Chondrocyte (in vitro differentiated cells): ENCODE data around the gene ST8SIA5. TPM values are rescaled to one million over a fixed set of nuclear protein-coding genes. Genes with fewer than 3 reads are reported as not detected.

Experiments used
- DNase-seq: peaks from one replicate; pipeline ENCODE4 v3.0.0; 2021; ENCODE audit warnings: mixed read lengths, low spot score
- H3K27ac Mint-ChIP-seq: one replicate; pipeline ENCODE4 v1.8.0; 2021; ENCODE audit warnings: mild to moderate bottlenecking, moderate library complexity, mixed read lengths; ENCODE audit not compliant: unreplicated experiment
- H3K27me3 Mint-ChIP-seq: 2 replicates; pipeline ENCODE4 v1.8.0; 2021; ENCODE audit warnings: low read depth, mixed read lengths
- H3K36me3 Mint-ChIP-seq: 2 replicates; pipeline ENCODE4 v1.8.0; 2021; ENCODE audit warnings: low read depth, mixed read lengths
- H3K4me1 Mint-ChIP-seq: 2 replicates; pipeline ENCODE4 v1.8.0; 2021; ENCODE audit warnings: low read depth, mild to moderate bottlenecking, mixed read lengths
- H3K4me3 Mint-ChIP-seq: one replicate; pipeline ENCODE4 v1.8.0; 2021; ENCODE audit warnings: mild to moderate bottlenecking, moderate library complexity, mixed read lengths; ENCODE audit not compliant: unreplicated experiment
- H3K9me3 Mint-ChIP-seq: 2 replicates; pipeline ENCODE4 v1.8.0; 2021; ENCODE audit warnings: low read depth, mixed read lengths
- total RNA-seq: library from RNA; stranded (reverse); gene quantifications from 3 replicates; pipeline ENCODE4 v1.2.1, GENCODE V29; 2021
- TF ChIP-seq, protein P1 (sequence below): fragments of 200-600 bp; sonication (generic); IDR thresholded peaks from 2 replicates; pipeline ENCODE4 v1.5.0; 2021; ENCODE audit warnings: antibody characterized with exemption, mild to moderate bottlenecking, moderate library complexity

ST8SIA5 gene
- total RNA-seq, 1 donor from 2014 or later, result 0.25 TPM

DNA sequence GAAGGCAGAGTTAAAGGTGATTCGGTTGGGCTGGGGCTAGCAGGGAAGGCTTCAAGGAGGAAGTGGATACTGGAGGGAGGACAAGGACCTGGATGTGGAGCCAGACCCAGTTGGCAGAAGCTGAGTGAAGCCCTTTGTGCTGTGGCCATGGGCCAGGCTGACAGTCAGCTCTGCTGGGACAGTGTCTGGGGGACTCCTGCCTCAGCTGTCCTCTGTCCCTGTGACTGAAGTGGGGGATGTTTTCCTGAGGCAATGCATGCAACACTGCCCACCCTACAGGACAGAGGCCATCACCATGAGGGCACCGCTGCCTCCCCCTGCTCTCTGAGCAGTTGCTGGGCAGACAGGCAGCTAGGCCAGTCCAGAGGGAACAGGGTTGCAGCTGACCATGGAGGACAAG, 40.0 kb downstream of the ST8SIA5 start:
- no peaks in the 10 kb centered on the region for H3K36me3 Mint-ChIP-seq
- peaks cover 14% of the 10 kb centered on the region for H3K27me3 Mint-ChIP-seq
- no peak overlapping the region for H3K4me3 Mint-ChIP-seq
- TF ChIP-seq, protein P1, sequence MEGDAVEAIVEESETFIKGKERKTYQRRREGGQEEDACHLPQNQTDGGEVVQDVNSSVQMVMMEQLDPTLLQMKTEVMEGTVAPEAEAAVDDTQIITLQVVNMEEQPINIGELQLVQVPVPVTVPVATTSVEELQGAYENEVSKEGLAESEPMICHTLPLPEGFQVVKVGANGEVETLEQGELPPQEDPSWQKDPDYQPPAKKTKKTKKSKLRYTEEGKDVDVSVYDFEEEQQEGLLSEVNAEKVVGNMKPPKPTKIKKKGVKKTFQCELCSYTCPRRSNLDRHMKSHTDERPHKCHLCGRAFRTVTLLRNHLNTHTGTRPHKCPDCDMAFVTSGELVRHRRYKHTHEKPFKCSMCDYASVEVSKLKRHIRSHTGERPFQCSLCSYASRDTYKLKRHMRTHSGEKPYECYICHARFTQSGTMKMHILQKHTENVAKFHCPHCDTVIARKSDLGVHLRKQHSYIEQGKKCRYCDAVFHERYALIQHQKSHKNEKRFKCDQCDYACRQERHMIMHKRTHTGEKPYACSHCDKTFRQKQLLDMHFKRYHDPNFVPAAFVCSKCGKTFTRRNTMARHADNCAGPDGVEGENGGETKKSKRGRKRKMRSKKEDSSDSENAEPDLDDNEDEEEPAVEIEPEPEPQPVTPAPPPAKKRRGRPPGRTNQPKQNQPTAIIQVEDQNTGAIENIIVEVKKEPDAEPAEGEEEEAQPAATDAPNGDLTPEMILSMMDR, result no peak
- H3K9me3 Mint-ChIP-seq, result no peaks in the 10 kb centered on the region
- no peak overlapping the region for H3K27ac Mint-ChIP-seq
- H3K4me1 Mint-ChIP-seq, result peaks cover 8% of the 10 kb centered on the region
- no peak for DNase-seq

DNA sequence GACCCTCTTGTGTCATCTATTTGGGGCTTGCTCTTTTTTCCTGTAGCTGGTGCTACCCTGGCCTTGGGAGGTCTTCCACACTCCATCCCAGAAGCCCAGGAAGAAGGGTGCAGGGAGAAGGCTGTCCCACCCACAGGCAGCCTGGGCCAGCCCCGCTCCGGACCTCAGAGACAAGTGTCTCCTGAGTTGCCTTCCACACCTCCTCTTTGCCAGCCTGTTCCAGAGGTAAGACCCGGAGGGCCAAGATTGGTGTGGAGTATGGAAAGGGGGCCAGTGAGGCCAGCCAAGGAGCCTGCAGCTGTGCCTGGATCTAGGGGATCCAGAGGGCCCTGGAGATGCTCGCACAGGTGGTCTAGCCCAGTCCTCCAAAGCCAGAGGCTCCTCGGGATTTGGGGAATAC, 40.5 kb downstream of the ST8SIA5 start:
- TF ChIP-seq, protein P1, result no peak

DNA sequence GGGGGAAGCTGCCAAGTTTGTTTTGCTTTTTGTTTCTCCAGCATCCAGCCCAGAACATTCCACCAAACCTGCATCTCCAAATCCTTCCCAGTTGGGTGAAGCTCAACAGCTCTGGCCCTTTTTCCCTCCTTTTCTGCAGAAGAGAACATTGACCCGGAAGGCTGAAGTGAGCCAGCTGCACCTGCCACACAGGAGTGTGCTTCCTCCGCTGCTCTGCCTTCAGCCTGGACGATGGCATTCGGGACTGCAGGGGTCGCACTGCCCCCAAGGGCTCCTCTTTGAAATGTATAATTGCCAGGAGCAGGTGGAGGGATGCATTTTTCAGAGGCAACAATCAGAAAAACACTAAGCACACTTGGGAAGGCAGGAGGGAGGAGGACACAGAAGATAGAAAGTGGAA, 41.8 kb downstream of the ST8SIA5 start:
- DNase-seq, result no peak
- TF ChIP-seq, protein P1, result no peak
- H3K9me3 Mint-ChIP-seq, result no peaks in the 10 kb centered on the region
- peaks cover 14% of the 10 kb centered on the region for H3K27me3 Mint-ChIP-seq
- peaks cover 11% of the 10 kb centered on the region for H3K4me1 Mint-ChIP-seq
- H3K4me3 Mint-ChIP-seq, result no peak overlapping the region
- no peak overlapping the region for H3K27ac Mint-ChIP-seq
- H3K36me3 Mint-ChIP-seq, result no peaks in the 10 kb centered on the region

More for the DNA sequence above, 40.5 kb downstream of the ST8SIA5 start:
- Mint-ChIP-seq H3K27me3 (peaks cover 13% of the 10 kb centered on the region), H3K4me3 (no peak overlapping the region), H3K4me1 (peaks cover 10% of the 10 kb centered on the region), H3K27ac (no peak overlapping the region), H3K9me3 (no peaks in the 10 kb centered on the region), H3K36me3 (no peaks in the 10 kb centered on the region)
- no peak for DNase-seq

DNA sequence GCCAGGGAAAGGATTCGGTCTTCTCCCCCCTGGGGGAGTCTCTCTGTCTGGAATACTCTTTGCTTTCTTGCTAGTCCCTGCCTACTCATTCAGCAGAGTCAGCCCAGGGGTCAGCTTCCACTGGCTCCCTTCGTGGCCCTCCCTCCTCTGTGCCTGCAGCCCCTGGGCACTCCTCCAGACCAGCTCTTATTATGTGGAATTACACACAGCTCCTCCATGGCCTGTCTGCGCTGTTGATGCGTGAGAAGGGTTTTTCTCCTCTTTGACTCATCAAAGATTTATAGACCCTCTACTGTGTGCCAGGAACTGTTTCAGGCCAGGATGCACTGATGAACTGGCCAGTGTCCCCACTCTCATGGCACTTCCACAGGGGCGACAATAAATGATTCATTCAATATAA, 44.4 kb downstream of the ST8SIA5 start:
- Mint-ChIP-seq H3K27ac (no peak overlapping the region), H3K4me1 (peaks cover 3% of the 10 kb centered on the region), H3K9me3 (no peaks in the 10 kb centered on the region), H3K36me3 (no peaks in the 10 kb centered on the region), H3K27me3 (peaks cover 10% of the 10 kb centered on the region), H3K4me3 (no peak overlapping the region)
- no peak for DNase-seq
- TF ChIP-seq, protein P1, result no peak

DNA sequence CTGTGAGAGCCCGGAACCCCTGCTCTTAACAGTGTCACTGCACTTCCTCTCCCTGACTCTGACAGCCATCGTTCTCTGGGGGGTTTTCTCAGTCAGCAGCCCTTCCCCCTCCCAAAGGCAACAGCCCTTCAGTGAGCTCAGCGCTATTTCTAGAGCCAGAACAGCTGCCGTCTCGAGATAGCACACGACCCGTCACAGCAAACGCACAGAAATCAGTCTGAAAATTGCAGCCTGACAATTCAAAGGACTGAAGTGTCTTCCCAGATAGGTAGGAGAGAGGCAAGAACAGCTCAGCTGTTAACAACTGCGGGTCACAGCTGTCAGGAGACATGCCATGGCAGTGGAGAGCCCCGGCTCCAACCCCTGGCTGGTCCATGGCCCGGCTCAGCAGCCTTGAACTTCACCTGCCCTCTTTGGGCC, 45.4 kb downstream of the ST8SIA5 start:
- peaks cover 3% of the 10 kb centered on the region for H3K4me1 Mint-ChIP-seq
- no peaks in the 10 kb centered on the region for H3K36me3 Mint-ChIP-seq
- H3K9me3 Mint-ChIP-seq, result no peaks in the 10 kb centered on the region
- DNase-seq, result no peak
- TF ChIP-seq, protein P1, result no peak
- H3K27me3 Mint-ChIP-seq, result peaks cover 12% of the 10 kb centered on the region
- no peak overlapping the region for H3K27ac Mint-ChIP-seq
- no peak overlapping the region for H3K4me3 Mint-ChIP-seq
